ENCODE data around the gene SULT1E1. TPM values are rescaled to one million over a fixed set of nuclear protein-coding genes. Genes with fewer than 3 reads are reported as not detected.

SULT1E1 gene
- total and polyA plus RNA-seq, 4 donors, result 1.8 to 63.0 (median 20.4) TPM

- TF ChIP-seq ZBTB33 (IDR thresholded peaks at IDR 0.05) (no peak), MAX (IDR thresholded peaks at IDR 0.05) (no peak), FOXA2 (IDR thresholded peaks at IDR 0.05) (no peak)
These were observed 36.7 kb upstream of the SULT1E1 start (continued) for GRCh38 chr4:69896530-69897116.

- no peak overlapping the region for H3K4me3 ChIP-seq (ENCODE audit: low read depth in 1 of 3, low read length in 3 of 3)
- DNase-seq (ENCODE audit: low spot score), result no peak
- H3K9ac ChIP-seq (ENCODE audit: low read depth in 1 of 2, low read length in 2 of 2), result no peak overlapping the region
- H3K27ac ChIP-seq (ENCODE audit: low read depth in 1 of 2, low read length in 2 of 2), result no peak overlapping the region
- TF ChIP-seq RAD21 (IDR thresholded peaks at IDR 0.05), result no peak
- TF ChIP-seq, protein P1, sequence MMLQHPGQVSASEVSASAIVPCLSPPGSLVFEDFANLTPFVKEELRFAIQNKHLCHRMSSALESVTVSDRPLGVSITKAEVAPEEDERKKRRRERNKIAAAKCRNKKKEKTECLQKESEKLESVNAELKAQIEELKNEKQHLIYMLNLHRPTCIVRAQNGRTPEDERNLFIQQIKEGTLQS (IDR thresholded peaks at IDR 0.05), result no peak
- TF ChIP-seq NR2F2 (IDR thresholded peaks at IDR 0.05), result no peak
- no peak for TF ChIP-seq SP1 (IDR thresholded peaks at IDR 0.05)
- no peak for TF ChIP-seq JUND (IDR thresholded peaks at IDR 0.05)
- TF ChIP-seq HNF4A (conservative IDR thresholded peaks at IDR 0.05), result no peak
- TF ChIP-seq FOXA2 (IDR thresholded peaks at IDR 0.05), result no peak
- TF ChIP-seq FOXA1 (IDR thresholded peaks at IDR 0.05), result no peak
- TF ChIP-seq CTCF (IDR thresholded peaks at IDR 0.05; ENCODE audit: low read depth, low read length, missing input control), result no peak
- no peak for TF ChIP-seq TAF1 (conservative IDR thresholded peaks at IDR 0.05)
- TF ChIP-seq EGR1 (IDR thresholded peaks at IDR 0.05; ENCODE audit: low read depth in 2 of 2), result no peak
- no peak for TF ChIP-seq GABPA (IDR thresholded peaks at IDR 0.05 in 1 of 2, conservative IDR thresholded peaks at IDR 0.05 in 1 of 2)
- no peak for TF ChIP-seq HNF4G (IDR thresholded peaks at IDR 0.05)
- no peak for TF ChIP-seq MAX (IDR thresholded peaks at IDR 0.05)
- no peak for TF ChIP-seq YY1 (IDR thresholded peaks at IDR 0.05)
- no peak for TF ChIP-seq RXRA (IDR thresholded peaks at IDR 0.05)
- no peak for TF ChIP-seq ZBTB33 (IDR thresholded peaks at IDR 0.05)
- TF ChIP-seq, protein P2, sequence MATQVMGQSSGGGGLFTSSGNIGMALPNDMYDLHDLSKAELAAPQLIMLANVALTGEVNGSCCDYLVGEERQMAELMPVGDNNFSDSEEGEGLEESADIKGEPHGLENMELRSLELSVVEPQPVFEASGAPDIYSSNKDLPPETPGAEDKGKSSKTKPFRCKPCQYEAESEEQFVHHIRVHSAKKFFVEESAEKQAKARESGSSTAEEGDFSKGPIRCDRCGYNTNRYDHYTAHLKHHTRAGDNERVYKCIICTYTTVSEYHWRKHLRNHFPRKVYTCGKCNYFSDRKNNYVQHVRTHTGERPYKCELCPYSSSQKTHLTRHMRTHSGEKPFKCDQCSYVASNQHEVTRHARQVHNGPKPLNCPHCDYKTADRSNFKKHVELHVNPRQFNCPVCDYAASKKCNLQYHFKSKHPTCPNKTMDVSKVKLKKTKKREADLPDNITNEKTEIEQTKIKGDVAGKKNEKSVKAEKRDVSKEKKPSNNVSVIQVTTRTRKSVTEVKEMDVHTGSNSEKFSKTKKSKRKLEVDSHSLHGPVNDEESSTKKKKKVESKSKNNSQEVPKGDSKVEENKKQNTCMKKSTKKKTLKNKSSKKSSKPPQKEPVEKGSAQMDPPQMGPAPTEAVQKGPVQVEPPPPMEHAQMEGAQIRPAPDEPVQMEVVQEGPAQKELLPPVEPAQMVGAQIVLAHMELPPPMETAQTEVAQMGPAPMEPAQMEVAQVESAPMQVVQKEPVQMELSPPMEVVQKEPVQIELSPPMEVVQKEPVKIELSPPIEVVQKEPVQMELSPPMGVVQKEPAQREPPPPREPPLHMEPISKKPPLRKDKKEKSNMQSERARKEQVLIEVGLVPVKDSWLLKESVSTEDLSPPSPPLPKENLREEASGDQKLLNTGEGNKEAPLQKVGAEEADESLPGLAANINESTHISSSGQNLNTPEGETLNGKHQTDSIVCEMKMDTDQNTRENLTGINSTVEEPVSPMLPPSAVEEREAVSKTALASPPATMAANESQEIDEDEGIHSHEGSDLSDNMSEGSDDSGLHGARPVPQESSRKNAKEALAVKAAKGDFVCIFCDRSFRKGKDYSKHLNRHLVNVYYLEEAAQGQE (IDR thresholded peaks at IDR 0.05), result no peak
- H3K4me1 ChIP-seq (ENCODE audit: control insufficient read depth in 4 of 4, insufficient read depth in 4 of 4, low read length in 3 of 4), result no peaks in the 10 kb centered on the region
- no peaks in the 10 kb centered on the region for H3K36me3 ChIP-seq (ENCODE audit: control insufficient read depth in 4 of 4, insufficient read depth in 3 of 4, low read depth in 1 of 4, low read length in 3 of 4)
- 92% methylated on average over 3 of the region's 3 CpGs for WGBS
- H3K27me3 ChIP-seq (ENCODE audit: control insufficient read depth in 4 of 4, insufficient read depth in 4 of 4, low read length in 3 of 4), result no peaks in the 10 kb centered on the region
- H3K9me3 ChIP-seq (ENCODE audit: control insufficient read depth in 4 of 4, low read length in 3 of 4), result no peaks in the 10 kb centered on the region
These were observed 34.8 kb upstream of the SULT1E1 start for GRCh38 chr4:69894721-69895120.
